OCI-LY3 (cell line): ENCODE results near the gene SCPEP1.

Experiments
- H2AFZ ChIP-seq: fragments of 200-600, 300-600 bp; shearing (Covaris generic); 2 replicates; pipeline ENCODE4 v1.6.0; 2014; ENCODE audit warnings: antibody characterized with exemption, low read depth, low read length
- H3K27ac ChIP-seq: fragments of 200-600, 300-600 bp; sonication (generic); 2 replicates; pipeline ENCODE4 v1.5.1; 2014; ENCODE audit warnings: mild to moderate bottlenecking, low read length, moderate library complexity, mixed read lengths
- H3K27me3 ChIP-seq: fragments of 200-600, 300-600 bp; sonication (generic); 2 replicates; pipeline ENCODE4 v1.6.1; 2014; ENCODE audit warnings: low read depth, low read length, mixed read lengths
- H3K36me3 ChIP-seq: fragments of 200-600, 300-600 bp; sonication (generic); replicated peaks from 2 replicates; pipeline ENCODE3; 2014; ENCODE audit warnings: low read depth, low read length, mixed read lengths
- H3K4me1 ChIP-seq: fragments of 300-600, 200-600 bp; sonication (generic); 2 replicates; pipeline ENCODE4 v1.6.1; 2014; ENCODE audit warnings: low read length, mixed read lengths
- H3K4me2 ChIP-seq: fragments of 200-600, 300-600 bp; sonication (generic); 2 replicates; pipeline ENCODE4 v1.6.1; 2014; ENCODE audit warnings: low read length, mixed read lengths
- H3K4me3 ChIP-seq: fragments of 300-600, 200-600 bp; sonication (generic); 2 replicates; pipeline ENCODE4 v1.5.1; 2014; ENCODE audit warnings: antibody characterized with exemption, mild to moderate bottlenecking, low read length, moderate library complexity
- H3K79me2 ChIP-seq: fragments of 300-600, 200-600 bp; shearing (Covaris generic); 2 replicates; pipeline ENCODE4 v1.6.1; 2014; ENCODE audit warnings: mild to moderate bottlenecking, low read length, mixed read lengths
- H3K9ac ChIP-seq: fragments of 300-600, 200-600 bp; shearing (Covaris generic); 2 replicates; pipeline ENCODE4 v1.6.0; 2014; ENCODE audit warnings: mild to moderate bottlenecking, low read length, moderate library complexity
- H3K9me3 ChIP-seq: fragments of 200-600, 300-600 bp; shearing (Covaris generic); 2 replicates; pipeline ENCODE4 v1.6.1; 2014; ENCODE audit warnings: low read length, mixed read lengths; ENCODE audit not compliant: insufficient read depth
- H4K20me1 ChIP-seq: fragments of 200-600, 300-600 bp; sonication (generic); 2 replicates; pipeline ENCODE4 v1.6.1; 2016; ENCODE audit warnings: low read length, mixed read lengths; ENCODE audit not compliant: insufficient read depth
- EZH2phosphoT487 ChIP-seq: fragments of 200-600 bp; shearing (Covaris generic); IDR thresholded peaks from 2 replicates; pipeline ENCODE4 v1.6.1; 2018; ENCODE audit warnings: antibody characterized with exemption, mixed run types, low read depth
- TF ChIP-seq, protein P1 (sequence below): fragments of 200-600, 300-600 bp; sonication (generic); IDR thresholded peaks from 2 replicates; pipeline ENCODE4 v1.5.1; 2014; ENCODE audit warnings: antibody characterized with exemption, low read length, low read depth

SCPEP1 gene

DNA sequence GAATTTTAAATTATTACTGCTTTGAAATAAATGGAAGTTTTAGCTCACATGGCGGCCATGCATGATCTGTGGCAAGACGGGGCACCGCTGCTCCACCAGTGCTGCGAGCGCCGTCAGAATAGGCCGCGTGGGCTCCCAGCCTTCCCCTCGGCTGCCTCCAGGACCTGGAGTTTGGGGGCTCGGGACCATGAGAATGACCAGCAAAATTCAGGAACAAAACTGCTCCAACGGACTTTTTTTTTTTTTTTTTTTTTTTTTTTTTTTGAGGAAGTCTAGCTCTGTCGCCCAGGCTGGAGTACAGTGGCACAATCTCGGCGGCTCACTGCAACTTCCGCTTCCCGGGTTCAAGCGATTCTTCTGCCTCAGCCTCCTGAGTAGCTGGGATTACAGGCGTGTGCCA, 68.8 kb downstream of the SCPEP1 start:
- Histone ChIP-seq H3K27ac (no peak overlapping the region), H2AFZ (peak overlapping the region; percentile 64; the same call in 1 of the 2 replicates), H3K4me3 (peak overlapping the region; percentile 63)

DNA sequence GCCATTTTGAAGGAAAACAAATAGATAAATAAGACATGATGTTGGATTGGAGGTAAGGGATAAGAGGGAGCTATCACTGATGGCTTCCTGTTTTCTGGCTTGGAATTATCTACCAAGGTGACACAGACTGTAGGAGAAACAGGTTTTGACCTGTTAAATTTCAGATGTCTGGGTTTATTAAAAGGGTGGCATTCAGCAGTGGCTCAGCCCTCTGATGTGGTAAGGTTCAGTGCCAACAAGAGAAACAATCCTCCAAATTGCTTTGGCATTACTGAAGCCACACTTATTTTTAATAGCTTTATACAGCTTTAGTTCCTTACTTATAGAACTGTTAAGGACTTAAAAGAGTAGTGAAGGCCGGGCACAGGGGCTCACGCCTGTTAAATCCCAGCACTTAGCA, 70.2 kb downstream of the SCPEP1 start:
- Histone ChIP-seq H3K9me3 (no peaks in the 10 kb centered on the region), H3K27ac (no peak overlapping the region), H3K36me3 (no peaks in the 10 kb centered on the region), H2AFZ (no peak overlapping the region), H3K4me2 (no peak overlapping the region), H3K79me2 (no peaks in the 10 kb centered on the region), H4K20me1 (no peaks in the 10 kb centered on the region), H3K4me3 (no peak overlapping the region), H3K27me3 (peaks cover 8% of the 10 kb centered on the region), H3K4me1 (0 out of 2 replicates have a peak, but pooled peaks cover 5% of the 10 kb centered on the region), H3K9ac (no peak overlapping the region)
- TF ChIP-seq, protein P1, sequence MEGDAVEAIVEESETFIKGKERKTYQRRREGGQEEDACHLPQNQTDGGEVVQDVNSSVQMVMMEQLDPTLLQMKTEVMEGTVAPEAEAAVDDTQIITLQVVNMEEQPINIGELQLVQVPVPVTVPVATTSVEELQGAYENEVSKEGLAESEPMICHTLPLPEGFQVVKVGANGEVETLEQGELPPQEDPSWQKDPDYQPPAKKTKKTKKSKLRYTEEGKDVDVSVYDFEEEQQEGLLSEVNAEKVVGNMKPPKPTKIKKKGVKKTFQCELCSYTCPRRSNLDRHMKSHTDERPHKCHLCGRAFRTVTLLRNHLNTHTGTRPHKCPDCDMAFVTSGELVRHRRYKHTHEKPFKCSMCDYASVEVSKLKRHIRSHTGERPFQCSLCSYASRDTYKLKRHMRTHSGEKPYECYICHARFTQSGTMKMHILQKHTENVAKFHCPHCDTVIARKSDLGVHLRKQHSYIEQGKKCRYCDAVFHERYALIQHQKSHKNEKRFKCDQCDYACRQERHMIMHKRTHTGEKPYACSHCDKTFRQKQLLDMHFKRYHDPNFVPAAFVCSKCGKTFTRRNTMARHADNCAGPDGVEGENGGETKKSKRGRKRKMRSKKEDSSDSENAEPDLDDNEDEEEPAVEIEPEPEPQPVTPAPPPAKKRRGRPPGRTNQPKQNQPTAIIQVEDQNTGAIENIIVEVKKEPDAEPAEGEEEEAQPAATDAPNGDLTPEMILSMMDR = no peak
- no peak for TF ChIP-seq EZH2phosphoT487

More for the DNA sequence above, 68.8 kb downstream of the SCPEP1 start:
- TF ChIP-seq, protein P1 = no peak
- TF ChIP-seq EZH2phosphoT487 = no peak
- H3K9ac ChIP-seq = peak overlapping the region; percentile 54; the same call in 1 of the 2 replicates
- H3K4me2 ChIP-seq = peak overlapping the region; percentile 62
- 0 out of 2 replicates have a peak, but pooled peaks cover 5% of the 10 kb centered on the region for H3K4me1 ChIP-seq
- H3K9me3 ChIP-seq = no peaks in the 10 kb centered on the region
- H3K27me3 ChIP-seq = peaks cover 10% of the 10 kb centered on the region
- H4K20me1 ChIP-seq = no peaks in the 10 kb centered on the region
- no peaks in the 10 kb centered on the region for H3K79me2 ChIP-seq
- H3K36me3 ChIP-seq = no peaks in the 10 kb centered on the region

DNA sequence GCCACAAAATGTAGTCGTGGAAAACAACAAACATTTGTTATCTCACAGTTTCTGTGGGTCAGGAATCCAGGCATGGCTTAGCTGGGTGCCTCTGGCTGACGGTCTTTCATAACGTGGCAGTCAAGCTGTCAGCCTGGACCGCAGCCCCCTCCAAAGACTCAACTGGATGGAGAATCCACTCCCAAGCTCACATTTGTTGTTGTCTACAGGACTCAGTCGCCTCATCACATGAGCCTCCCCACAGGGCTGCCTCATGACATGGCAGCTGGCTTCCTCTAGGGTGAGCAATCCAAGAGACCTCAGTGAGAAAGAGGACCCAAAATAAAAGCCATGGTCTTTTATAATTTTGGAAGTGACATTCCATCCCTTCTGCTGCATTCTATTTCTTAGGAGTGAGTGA, 72.4 kb downstream of the SCPEP1 start:
- H3K9me3 ChIP-seq = no peaks in the 10 kb centered on the region
- no peak overlapping the region for H3K9ac ChIP-seq
- no peaks in the 10 kb centered on the region for H3K36me3 ChIP-seq
- no peak overlapping the region for H3K4me3 ChIP-seq
- no peaks in the 10 kb centered on the region for H3K27me3 ChIP-seq
- no peaks in the 10 kb centered on the region for H4K20me1 ChIP-seq
- TF ChIP-seq, protein P1 = no peak
- no peak for TF ChIP-seq EZH2phosphoT487
- H3K4me1 ChIP-seq = peaks cover 8% of the 10 kb centered on the region; the same call in 1 of the 2 replicates
- H3K4me2 ChIP-seq = no peak overlapping the region
- no peaks in the 10 kb centered on the region for H3K79me2 ChIP-seq
- no peak overlapping the region for H2AFZ ChIP-seq
- no peak overlapping the region for H3K27ac ChIP-seq

DNA sequence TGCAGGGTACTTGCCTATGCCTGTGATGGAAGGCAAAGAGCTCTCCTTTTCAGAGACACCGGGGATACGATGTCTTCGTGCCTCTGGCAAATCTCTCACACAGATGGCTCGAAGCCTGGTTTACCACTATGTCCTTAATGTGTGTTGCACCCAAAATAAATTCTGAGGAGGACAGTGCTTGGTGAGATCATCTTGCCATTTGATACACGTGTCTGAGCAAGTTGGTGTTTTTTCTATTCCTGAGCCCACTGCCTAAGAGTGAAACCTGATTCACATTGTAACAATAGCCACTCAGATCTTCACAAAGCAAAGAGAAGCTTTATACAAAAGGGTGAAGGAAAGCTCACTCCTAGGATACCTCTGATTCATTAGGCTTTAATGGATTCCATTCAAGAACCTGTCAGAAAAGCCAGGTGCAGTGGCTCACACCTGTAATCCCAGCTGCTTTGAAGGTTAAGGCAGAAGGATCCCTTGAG, 74.0 kb downstream of the SCPEP1 start:
- Histone ChIP-seq H3K4me3 (no peak overlapping the region), H3K9ac (no peak overlapping the region), H3K36me3 (no peaks in the 10 kb centered on the region), H3K4me1 (peaks cover 8% of the 10 kb centered on the region; the same call in 1 of the 2 replicates), H3K79me2 (no peaks in the 10 kb centered on the region), H2AFZ (no peak overlapping the region), H3K9me3 (no peaks in the 10 kb centered on the region), H3K27ac (no peak overlapping the region), H3K27me3 (no peaks in the 10 kb centered on the region), H3K4me2 (no peak overlapping the region), H4K20me1 (no peaks in the 10 kb centered on the region)
- no peak for TF ChIP-seq EZH2phosphoT487
- TF ChIP-seq, protein P1 = no peak
